AG04449 (cell line): ENCODE results near the gene RBM33.

Experiments used
- CTCF ChIA-PET: fragments of 350-600 bp; formaldehyde crosslinking; extraction: SDS; loops from one replicate; lab custom pipeline; 2021; ENCODE audit warnings: antibody characterized with exemption; lab: Yijun Ruan, JAX
- POLR2A ChIA-PET: fragments of 400-600, 350-600 bp; formaldehyde crosslinking; extraction: SDS; loops from one replicate; lab custom pipeline; 2020; ENCODE audit warnings: antibody characterized with exemption, inconsistent platforms; lab: Yijun Ruan, JAX
- DNase-seq: peaks from one replicate; pipeline ENCODE4 v3.0.0-alpha.2; 2010; ENCODE audit warnings: low read depth, low spot score
- H3K4me3 ChIP-seq: 2 replicates; pipeline ENCODE4 v1.5.1; 2011; ENCODE audit warnings: low read depth, mild to moderate bottlenecking, control low read depth, low read length
- TF ChIP-seq, protein P1 (sequence below): IDR thresholded peaks from one replicate; pipeline ENCODE4 v1.5.1; 2011; ENCODE audit warnings: mild to moderate bottlenecking, moderate library complexity, low read length, control low read depth, inconsistent platforms; ENCODE audit not compliant: insufficient read depth; ENCODE audit errors: missing control alignments

The RBM33 gene

DNA sequence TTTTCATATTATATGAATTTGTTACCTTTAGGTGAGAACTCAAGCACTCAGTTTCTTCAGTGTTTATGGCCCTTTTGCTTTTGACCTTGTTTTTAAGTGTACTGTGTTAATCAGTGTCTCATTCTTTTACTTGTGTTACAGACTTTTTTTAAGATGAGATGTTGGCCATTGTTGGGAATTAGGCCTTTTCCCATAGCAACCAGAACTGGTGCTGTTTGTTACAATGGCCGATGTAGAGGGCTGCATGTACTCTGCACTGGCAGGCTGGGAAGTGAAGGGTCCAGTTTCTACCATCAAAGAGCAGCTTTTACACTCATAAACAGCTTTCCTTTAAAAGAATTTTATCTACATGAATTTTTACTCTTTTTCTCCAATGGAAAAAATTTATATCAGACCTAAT, 102.7 kb downstream of the RBM33 start:
- DNase-seq = no peak
- ChIA-PET POLR2A (no interaction called here), CTCF (interaction anchor here (1.0 to 26.1 kb wide), 4 partner anchors 9 to 149 kb away, joined by 5 to 410 read pairs (median 6); no protein-coding TSS in a partner anchor)
- TF ChIP-seq, protein P1, sequence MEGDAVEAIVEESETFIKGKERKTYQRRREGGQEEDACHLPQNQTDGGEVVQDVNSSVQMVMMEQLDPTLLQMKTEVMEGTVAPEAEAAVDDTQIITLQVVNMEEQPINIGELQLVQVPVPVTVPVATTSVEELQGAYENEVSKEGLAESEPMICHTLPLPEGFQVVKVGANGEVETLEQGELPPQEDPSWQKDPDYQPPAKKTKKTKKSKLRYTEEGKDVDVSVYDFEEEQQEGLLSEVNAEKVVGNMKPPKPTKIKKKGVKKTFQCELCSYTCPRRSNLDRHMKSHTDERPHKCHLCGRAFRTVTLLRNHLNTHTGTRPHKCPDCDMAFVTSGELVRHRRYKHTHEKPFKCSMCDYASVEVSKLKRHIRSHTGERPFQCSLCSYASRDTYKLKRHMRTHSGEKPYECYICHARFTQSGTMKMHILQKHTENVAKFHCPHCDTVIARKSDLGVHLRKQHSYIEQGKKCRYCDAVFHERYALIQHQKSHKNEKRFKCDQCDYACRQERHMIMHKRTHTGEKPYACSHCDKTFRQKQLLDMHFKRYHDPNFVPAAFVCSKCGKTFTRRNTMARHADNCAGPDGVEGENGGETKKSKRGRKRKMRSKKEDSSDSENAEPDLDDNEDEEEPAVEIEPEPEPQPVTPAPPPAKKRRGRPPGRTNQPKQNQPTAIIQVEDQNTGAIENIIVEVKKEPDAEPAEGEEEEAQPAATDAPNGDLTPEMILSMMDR = no peak
- no peak overlapping the region for H3K4me3 ChIP-seq

DNA sequence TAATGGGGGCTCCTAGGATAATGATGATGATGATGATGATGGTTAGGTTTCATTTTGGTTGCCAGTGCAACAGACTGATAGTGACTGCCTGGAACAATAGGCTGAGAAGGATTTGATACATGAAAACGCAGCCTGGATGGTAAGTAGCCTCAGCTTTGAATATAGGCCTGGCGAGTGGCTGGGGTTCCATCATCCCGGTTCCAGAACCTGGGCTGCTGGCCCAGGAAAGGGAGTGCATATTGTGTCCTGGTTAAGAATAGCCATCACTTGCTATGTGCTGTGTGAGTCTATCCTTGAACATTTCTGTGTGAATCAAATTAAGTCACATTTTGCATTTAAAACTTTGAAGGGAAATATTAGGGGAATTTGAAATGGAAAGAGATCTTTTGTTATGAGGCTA, 105.1 kb downstream of the RBM33 start:
- no peak for DNase-seq
- TF ChIP-seq, protein P1 = no peak
- CTCF ChIA-PET = interaction anchor here (1.1 to 26.1 kb wide), 3 partner anchors 18 to 151 kb away, joined by 3 to 410 read pairs (median 3); no protein-coding TSS in a partner anchor
- POLR2A ChIA-PET = no interaction called here
- H3K4me3 ChIP-seq = no peak overlapping the region

DNA sequence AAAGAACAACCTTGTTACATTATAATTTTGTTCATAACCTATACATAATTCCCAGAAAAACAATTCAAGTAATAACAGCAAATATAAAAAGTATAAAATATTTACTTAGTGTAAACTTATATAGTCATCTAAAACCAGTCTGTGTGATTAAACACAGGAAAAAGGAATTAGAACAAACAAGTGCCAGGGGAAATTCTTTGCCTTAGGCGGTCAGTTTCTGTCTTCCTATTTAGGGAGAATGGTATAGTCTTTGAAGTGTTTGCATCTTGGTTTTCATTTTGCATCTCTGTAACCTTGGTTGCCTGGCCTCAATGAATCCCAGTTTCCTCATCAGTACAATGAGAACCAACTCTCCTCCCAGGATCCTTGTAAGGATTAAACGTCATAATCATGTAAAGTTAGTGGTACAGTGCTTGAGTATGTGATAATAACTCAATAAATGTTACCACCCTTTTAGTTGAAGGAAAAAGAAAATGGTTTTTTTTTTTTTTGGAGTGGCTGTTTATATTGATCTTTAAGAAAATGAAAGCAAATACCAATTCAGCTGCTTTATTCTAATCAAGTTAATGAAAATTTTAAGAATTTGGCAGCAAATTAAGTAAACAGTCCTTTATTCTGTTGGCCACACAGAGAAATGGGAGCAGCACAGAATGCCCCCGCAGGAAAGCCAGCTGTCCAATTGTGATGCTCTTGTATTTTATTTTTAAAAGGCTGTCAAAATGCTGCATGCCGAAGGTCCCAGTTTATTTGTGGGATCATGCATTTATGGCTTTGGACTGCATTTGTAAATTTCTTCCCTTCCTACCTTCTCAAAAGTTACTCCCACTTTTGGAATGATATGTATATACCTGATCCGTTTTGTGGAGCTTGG, 106.0 kb downstream of the RBM33 start:
- TF ChIP-seq, protein P1 = no peak
- ChIA-PET CTCF (interaction anchor here (1.1 to 26.1 kb wide), 3 partner anchors 17 to 152 kb away, joined by 3 to 410 read pairs (median 14); no protein-coding TSS in a partner anchor), POLR2A (no interaction called here)
- no peak overlapping the region for H3K4me3 ChIP-seq
- no peak for DNase-seq

DNA sequence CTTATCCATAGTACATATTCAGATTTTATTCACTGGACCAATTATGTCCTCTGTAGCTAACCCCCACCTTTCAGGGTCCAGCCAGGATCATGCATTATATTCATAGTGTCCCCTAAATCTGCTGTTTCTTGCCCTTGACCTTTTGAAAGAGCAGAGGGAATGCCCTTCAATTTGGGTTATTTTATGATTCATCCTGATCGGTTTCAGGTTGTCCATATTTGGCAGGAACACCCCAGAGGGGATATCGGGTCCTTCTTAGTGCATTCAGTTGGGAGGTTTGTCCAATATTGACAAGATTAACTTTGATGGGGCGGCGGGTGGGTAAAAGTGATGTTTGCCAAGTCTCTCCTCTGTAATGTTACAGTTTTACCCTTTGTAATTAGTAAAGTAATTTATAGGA, 106.9 kb downstream of the RBM33 start:
- no peak for DNase-seq
- POLR2A ChIA-PET = no interaction called here
- no peak overlapping the region for H3K4me3 ChIP-seq
- TF ChIP-seq, protein P1 = no peak
- CTCF ChIA-PET = interaction anchor here (2.8 to 26.1 kb wide), 2 partner anchors 16 to 153 kb away, joined by 14 to 410 read pairs; no protein-coding TSS in a partner anchor

DNA sequence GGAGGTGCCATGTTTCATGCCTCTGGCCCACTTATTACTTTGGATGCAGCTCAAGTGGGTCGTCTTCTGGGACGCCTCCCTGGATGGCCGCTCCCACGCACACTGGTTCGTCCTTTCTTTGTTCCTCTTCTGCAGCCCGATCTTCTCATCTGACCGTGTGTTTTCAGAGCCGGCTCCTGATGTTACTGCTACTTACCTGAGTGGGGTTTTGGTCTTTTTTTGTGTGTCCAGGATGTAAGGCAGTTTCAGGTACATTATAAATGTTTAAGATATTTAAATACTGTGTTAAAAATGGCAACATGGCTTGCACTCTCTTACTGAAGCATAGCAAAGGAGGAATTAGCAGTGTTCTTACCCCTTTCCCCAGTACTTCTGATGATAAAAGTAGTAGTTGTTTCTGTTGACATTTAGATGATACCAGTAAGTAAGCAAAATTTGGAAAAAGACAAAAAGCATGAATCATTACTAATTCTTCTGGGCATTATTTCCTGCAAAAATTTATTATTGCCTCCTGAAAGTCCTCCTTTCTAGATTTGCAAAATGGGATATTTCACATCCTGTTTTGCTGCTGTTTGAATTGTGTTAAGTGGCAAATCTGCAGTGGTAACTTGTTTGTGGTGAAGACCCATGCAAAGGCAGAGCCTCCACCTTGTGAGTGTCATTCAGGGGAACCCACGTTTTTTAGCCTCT, 108.4 kb downstream of the RBM33 start:
- POLR2A ChIA-PET = no interaction called here
- no peak for DNase-seq
- CTCF ChIA-PET = interaction anchor here (0.7 to 26.1 kb wide), 3 partner anchors 9 to 155 kb away, joined by 3 to 410 read pairs (median 14); no protein-coding TSS in a partner anchor

More for the DNA sequence above, 108.4 kb downstream of the RBM33 start:
- H3K4me3 ChIP-seq = no peak overlapping the region
- TF ChIP-seq, protein P1 = no peak
